HepG2 (cell line): Measurements from ENCODE around the gene TBCD. TPM values are rescaled to one million over a fixed set of nuclear protein-coding genes. Genes with fewer than 3 reads are reported as not detected.

Experiments
- CAMTA2 ChIP-seq: sonication (generic); formaldehyde crosslinking; IDR thresholded peaks from 2 replicates; pipeline ENCODE4 v1.4.0; 2020; ENCODE audit warnings: mild to moderate bottlenecking, missing genetic modification reagents, borderline replicate concordance
- NFIB ChIP-seq: sonication (generic); formaldehyde crosslinking; IDR thresholded peaks from 2 replicates; pipeline ENCODE4 v1.9.0; 2021; ENCODE audit warnings: missing genetic modification reagents, mild to moderate bottlenecking, borderline replicate concordance
- NR2C2 ChIP-seq: sonication (generic); formaldehyde crosslinking; IDR thresholded peaks from 2 replicates; pipeline ENCODE4 v1.4.0; 2020; ENCODE audit warnings: missing genetic modification reagents, mild to moderate bottlenecking, moderate library complexity, borderline replicate concordance
- REXO4 ChIP-seq: sonication (generic); formaldehyde crosslinking; IDR thresholded peaks from 2 replicates; pipeline ENCODE4 v1.8.0; 2022; ENCODE audit warnings: missing genetic modification reagents, mild to moderate bottlenecking, borderline replicate concordance
- SIX4 ChIP-seq: sonication (generic); formaldehyde crosslinking; IDR thresholded peaks from 2 replicates; pipeline ENCODE4 v1.4.0; 2020; ENCODE audit warnings: missing genetic modification reagents
- SRSF1 ChIP-seq: fragments of 200-400 bp; formaldehyde crosslinking; optimal IDR thresholded peaks from 2 replicates; pipeline ENCODE3; 2017; ENCODE audit warnings: mild to moderate bottlenecking, low read depth, low read length, moderate library complexity
- SYNCRIP ChIP-seq: fragments of 200-400 bp; formaldehyde crosslinking; IDR thresholded peaks from 2 replicates; pipeline ENCODE4 v1.6.1; 2018; ENCODE audit warnings: mild to moderate bottlenecking, low read depth, low read length; ENCODE audit not compliant: insufficient read depth
- ZBTB7B ChIP-seq: sonication (generic); formaldehyde crosslinking; IDR thresholded peaks from 2 replicates; pipeline ENCODE4 v1.4.0; 2020; ENCODE audit warnings: missing genetic modification reagents
- ZNF296 ChIP-seq: sonication (generic); formaldehyde crosslinking; conservative IDR thresholded peaks from 2 replicates; pipeline ENCODE4 v1.5.0; 2020; ENCODE audit warnings: mild to moderate bottlenecking, missing genetic modification reagents
- ZNF546 ChIP-seq: sonication (generic); formaldehyde crosslinking; conservative IDR thresholded peaks from 2 replicates; pipeline ENCODE4 v1.8.1; 2023; ENCODE audit warnings: mild to moderate bottlenecking, missing genetic modification reagents
- polyA plus RNA-seq, 8 experiments: library from polyadenylated mRNA; depleted of rRNA in 3 of 8; stranded (reverse) in 7 of 8; unstranded in 1 of 8; fragments of >200 nt; fragmentation: Illumina TruSeq in 4 of 8; extraction: Trizol in 4 of 8; gene quantifications; 2 replicates each; pipeline versions ENCODE4 v1.2.1 to v1.2.3, GENCODE V29; 2011 to 2016; ENCODE audit warnings: low read depth in 4 of 8, missing spikeins in 1 of 8, mixed read lengths in 1 of 8; ENCODE audit not compliant: insufficient read depth in 1 of 8
- total RNA-seq, 5 experiments: library from RNA; depleted of rRNA; stranded (reverse); fragments of >200 nt; fragmentation: Illumina TruSeq; extraction: Trizol; gene quantifications; 2 replicates each; pipeline ENCODE4 v1.2.3, GENCODE V29; 2016; ENCODE audit warnings: low read depth in 1 of 5
- TF ChIP-seq, protein P1 (sequence below): sonication (generic); formaldehyde crosslinking; IDR thresholded peaks from 2 replicates; pipeline ENCODE4 v1.4.0; 2020; ENCODE audit warnings: missing genetic modification reagents
- TF ChIP-seq, protein P2 (sequence below): sonication (generic); formaldehyde crosslinking; IDR thresholded peaks from 2 replicates; pipeline ENCODE4 v1.5.0; 2020; ENCODE audit warnings: mild to moderate bottlenecking, missing genetic modification reagents
- TF ChIP-seq, protein P3 (sequence below): sonication (generic); formaldehyde crosslinking; IDR thresholded peaks from 2 replicates; pipeline ENCODE4 v1.4.0; 2020; ENCODE audit warnings: missing genetic modification reagents, borderline replicate concordance

Gene TBCD
- total and polyA plus RNA-seq, 2 of the 13 experiments (the other 11 are each of a cell fraction or from before 2014, with no cell fraction given): 33.9 to 54.8 TPM

DNA sequence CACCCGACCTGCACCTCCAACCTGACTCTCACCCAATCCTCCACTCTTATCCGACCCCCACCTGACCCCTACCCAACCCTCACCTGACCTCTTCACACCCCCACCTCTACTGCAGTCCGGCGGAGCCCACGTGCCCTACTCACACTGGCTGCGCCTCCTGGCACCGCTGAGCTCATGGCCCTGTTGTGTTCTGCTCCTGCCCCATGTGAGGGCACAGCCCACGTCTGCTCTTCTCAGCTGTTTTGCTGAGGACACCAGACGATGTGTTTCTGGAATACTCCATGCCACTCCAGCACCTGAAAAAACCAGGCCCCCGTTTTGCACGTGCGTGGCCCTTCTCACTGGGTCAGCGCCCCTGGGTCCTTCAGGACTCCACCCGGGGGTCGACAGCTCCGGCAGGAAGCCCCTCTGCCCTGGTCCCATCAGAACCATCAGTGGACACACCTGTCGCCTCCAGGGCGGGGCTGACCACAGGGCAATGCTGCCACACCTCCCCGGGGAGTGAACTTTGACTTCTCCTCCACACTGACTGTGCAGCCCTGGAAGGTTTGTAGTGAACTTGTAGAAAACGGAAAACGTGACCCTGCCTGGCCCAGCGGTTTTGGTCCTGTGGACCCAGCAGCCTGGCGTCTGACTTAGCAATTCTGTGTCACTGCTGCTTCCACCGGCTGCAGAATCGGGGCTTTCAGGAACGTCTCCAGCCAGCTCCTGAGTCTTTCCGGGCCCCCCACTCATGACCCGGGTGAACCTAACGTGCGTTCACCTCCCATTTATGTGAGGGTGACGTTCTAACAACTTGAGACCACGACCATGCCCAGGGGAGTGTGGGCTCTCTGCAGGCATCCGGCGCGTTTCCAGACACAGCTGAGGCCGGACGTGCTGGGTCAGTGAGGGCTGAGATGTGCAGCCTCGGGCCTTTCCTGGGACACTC lies 47.7 kb upstream of the TBCD start (continued):
- peak; percentile 81 for TF ChIP-seq NR2C2 (CRISPR knock-in tag)
- TF ChIP-seq, protein P1, sequence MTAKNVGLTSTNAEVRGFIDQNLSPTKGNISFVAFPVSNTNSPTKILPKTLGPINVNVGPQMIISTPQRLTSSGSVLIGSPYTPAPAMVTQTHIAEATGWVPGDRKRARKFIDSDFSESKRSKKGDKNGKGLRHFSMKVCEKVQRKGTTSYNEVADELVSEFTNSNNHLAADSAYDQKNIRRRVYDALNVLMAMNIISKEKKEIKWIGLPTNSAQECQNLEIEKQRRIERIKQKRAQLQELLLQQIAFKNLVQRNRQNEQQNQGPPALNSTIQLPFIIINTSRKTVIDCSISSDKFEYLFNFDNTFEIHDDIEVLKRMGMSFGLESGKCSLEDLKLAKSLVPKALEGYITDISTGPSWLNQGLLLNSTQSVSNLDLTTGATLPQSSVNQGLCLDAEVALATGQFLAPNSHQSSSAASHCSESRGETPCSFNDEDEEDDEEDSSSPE (CRISPR knock-in tag): no peak
- 0 out of 2 replicates have a peak, but pooled peaks have one; percentile 58 for TF ChIP-seq ZNF546 (CRISPR knock-in tag)
- no peak for TF ChIP-seq SIX4 (CRISPR knock-in tag)
- TF ChIP-seq SYNCRIP: no peak
- 0 out of 2 replicates have a peak, but pooled peaks have one; percentile 19 for TF ChIP-seq ZNF296 (CRISPR knock-in tag)
- peak; percentile 17 for TF ChIP-seq SRSF1
- no peak for TF ChIP-seq REXO4
- TF ChIP-seq ZBTB7B (CRISPR knock-in tag): peak; percentile 77
- TF ChIP-seq NFIB (CRISPR knock-in tag): no peak
- no peak for TF ChIP-seq CAMTA2 (CRISPR knock-in tag)
- TF ChIP-seq, protein P2, sequence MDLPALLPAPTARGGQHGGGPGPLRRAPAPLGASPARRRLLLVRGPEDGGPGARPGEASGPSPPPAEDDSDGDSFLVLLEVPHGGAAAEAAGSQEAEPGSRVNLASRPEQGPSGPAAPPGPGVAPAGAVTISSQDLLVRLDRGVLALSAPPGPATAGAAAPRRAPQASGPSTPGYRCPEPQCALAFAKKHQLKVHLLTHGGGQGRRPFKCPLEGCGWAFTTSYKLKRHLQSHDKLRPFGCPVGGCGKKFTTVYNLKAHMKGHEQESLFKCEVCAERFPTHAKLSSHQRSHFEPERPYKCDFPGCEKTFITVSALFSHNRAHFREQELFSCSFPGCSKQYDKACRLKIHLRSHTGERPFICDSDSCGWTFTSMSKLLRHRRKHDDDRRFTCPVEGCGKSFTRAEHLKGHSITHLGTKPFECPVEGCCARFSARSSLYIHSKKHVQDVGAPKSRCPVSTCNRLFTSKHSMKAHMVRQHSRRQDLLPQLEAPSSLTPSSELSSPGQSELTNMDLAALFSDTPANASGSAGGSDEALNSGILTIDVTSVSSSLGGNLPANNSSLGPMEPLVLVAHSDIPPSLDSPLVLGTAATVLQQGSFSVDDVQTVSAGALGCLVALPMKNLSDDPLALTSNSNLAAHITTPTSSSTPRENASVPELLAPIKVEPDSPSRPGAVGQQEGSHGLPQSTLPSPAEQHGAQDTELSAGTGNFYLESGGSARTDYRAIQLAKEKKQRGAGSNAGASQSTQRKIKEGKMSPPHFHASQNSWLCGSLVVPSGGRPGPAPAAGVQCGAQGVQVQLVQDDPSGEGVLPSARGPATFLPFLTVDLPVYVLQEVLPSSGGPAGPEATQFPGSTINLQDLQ: 0 out of 2 replicates have a peak, but pooled peaks have one; percentile 14
- TF ChIP-seq, protein P3, sequence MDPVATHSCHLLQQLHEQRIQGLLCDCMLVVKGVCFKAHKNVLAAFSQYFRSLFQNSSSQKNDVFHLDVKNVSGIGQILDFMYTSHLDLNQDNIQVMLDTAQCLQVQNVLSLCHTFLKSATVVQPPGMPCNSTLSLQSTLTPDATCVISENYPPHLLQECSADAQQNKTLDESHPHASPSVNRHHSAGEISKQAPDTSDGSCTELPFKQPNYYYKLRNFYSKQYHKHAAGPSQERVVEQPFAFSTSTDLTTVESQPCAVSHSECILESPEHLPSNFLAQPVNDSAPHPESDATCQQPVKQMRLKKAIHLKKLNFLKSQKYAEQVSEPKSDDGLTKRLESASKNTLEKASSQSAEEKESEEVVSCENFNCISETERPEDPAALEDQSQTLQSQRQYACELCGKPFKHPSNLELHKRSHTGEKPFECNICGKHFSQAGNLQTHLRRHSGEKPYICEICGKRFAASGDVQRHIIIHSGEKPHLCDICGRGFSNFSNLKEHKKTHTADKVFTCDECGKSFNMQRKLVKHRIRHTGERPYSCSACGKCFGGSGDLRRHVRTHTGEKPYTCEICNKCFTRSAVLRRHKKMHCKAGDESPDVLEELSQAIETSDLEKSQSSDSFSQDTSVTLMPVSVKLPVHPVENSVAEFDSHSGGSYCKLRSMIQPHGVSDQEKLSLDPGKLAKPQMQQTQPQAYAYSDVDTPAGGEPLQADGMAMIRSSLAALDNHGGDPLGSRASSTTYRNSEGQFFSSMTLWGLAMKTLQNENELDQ (CRISPR knock-in tag): no peak
